SIG-M5 treated with dmso at 0.1 percent for 504 hours (cell line): Measurements from ENCODE around the gene HECTD1.
A peak's percentile ranks its signal among the peaks of the same experiment; 100 is the strongest.
"Not testable (repeated sequence)": the region's sequence is repeated elsewhere in the genome, so short reads cannot be mapped to it uniquely, and the experiment has no call there.

Experiments used
- DNase-seq: peaks from one replicate; lab custom pipeline; 2025; ENCODE audit not compliant: unreplicated experiment; lab: John Stamatoyannopoulos, UW

The HECTD1 gene

GRCh38 chr14:31229009-31229408 is 21.4 kb upstream of the HECTD1 start:
- DNase-seq: peak; percentile 29

GRCh38 chr14:31228533-31228932 is 20.9 kb upstream of the HECTD1 start:
- DNase-seq: no peak

GRCh38 chr14:31224808-31225207 is 17.2 kb upstream of the HECTD1 start:
- no peak for DNase-seq

- no peak for DNase-seq
Observed at GRCh38 chr14:31223331-31223730, 15.7 kb upstream of the HECTD1 start.

- no peak for DNase-seq
Observed at GRCh38 chr14:31222834-31223233, 15.2 kb upstream of the HECTD1 start.

- DNase-seq: no peak
Observed at GRCh38 chr14:31221266-31221665, 13.7 kb upstream of the HECTD1 start.

GRCh38 chr14:31219169-31219568 is 11.6 kb upstream of the HECTD1 start:
- DNase-seq: no peak

- DNase-seq: no peak
Observed at GRCh38 chr14:31216359-31216758, 8.8 kb upstream of the HECTD1 start.

GRCh38 chr14:31212893-31213292 is 5.3 kb upstream of the HECTD1 start:
- DNase-seq: no peak

GRCh38 chr14:31209605-31210004 is 2.0 kb upstream of the HECTD1 start:
- no peak for DNase-seq

GRCh38 chr14:31208546-31209424 is 1.2 kb upstream of the HECTD1 start:
- DNase-seq: no peak

- no peak for DNase-seq
Observed at GRCh38 chr14:31207287-31207754, 272 bp downstream of the HECTD1 start.

GRCh38 chr14:31206536-31207286 is 882 bp downstream of the HECTD1 start:
- no peak for DNase-seq

GRCh38 chr14:31205681-31206535 is 1.7 kb downstream of the HECTD1 start:
- DNase-seq: peak; percentile 15

GRCh38 chr14:31204593-31205534 is 2.7 kb downstream of the HECTD1 start:
- no peak for DNase-seq

GRCh38 chr14:31203899-31204592 is 3.5 kb downstream of the HECTD1 start:
- DNase-seq: not testable (repeated sequence)

- DNase-seq: no peak
Observed at GRCh38 chr14:31203414-31203742, 4.2 kb downstream of the HECTD1 start.

GRCh38 chr14:31201111-31201510 is 6.5 kb downstream of the HECTD1 start:
- no peak for DNase-seq

- DNase-seq: no peak
Observed at GRCh38 chr14:31200702-31200990, 6.9 kb downstream of the HECTD1 start.

- DNase-seq: no peak
Observed at GRCh38 chr14:31197671-31198070, 9.9 kb downstream of the HECTD1 start.
